C4-2B (cell line): ENCODE data around the gene DNAH17.

ENCODE experiments used
- H3K27ac ChIP-seq: fragments of 450-650 bp; 2 replicates; pipeline ENCODE4 v1.5.1; 2017
- ZFX ChIP-seq: fragments of 450-650 bp; IDR thresholded peaks from 2 replicates; pipeline ENCODE4 v1.6.1; 2017
- TF ChIP-seq, protein P1 (sequence below): fragments of 450-650 bp; conservative IDR thresholded peaks from 2 replicates; pipeline ENCODE4 v1.5.1; 2017; ENCODE audit warnings: mild to moderate bottlenecking

The DNAH17 gene

DNA sequence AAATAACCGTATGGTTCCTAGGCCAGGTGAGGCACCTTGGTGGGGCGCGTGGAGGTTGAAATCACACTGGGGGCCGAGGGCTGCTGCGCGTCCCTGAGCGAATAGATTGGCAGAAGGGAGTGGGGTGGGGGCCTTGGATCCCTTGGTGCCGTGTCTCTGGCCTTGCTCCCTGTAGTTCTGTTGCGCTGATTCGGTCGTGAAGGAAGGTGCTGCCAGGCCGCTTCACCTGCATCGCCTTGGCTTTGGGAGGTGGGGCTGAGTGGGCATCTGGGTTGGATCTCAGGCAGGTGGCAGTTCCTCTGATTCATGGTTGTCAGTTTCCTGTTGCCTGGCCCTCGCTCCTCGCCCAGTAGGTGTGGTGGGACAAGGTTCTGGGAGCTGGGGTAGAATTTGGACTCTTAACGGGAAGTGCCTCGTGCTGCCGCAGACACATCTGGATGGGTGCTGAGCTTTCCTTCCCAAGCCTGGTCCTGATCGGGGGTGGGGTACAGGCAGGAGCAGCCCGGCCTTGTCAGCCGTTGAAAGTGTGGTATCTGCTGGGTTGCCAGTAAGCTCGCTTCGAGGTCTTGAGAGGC is 168.6 kb downstream of the DNAH17 start:
- no peak overlapping the region for H3K27ac ChIP-seq
- TF ChIP-seq, protein P1, sequence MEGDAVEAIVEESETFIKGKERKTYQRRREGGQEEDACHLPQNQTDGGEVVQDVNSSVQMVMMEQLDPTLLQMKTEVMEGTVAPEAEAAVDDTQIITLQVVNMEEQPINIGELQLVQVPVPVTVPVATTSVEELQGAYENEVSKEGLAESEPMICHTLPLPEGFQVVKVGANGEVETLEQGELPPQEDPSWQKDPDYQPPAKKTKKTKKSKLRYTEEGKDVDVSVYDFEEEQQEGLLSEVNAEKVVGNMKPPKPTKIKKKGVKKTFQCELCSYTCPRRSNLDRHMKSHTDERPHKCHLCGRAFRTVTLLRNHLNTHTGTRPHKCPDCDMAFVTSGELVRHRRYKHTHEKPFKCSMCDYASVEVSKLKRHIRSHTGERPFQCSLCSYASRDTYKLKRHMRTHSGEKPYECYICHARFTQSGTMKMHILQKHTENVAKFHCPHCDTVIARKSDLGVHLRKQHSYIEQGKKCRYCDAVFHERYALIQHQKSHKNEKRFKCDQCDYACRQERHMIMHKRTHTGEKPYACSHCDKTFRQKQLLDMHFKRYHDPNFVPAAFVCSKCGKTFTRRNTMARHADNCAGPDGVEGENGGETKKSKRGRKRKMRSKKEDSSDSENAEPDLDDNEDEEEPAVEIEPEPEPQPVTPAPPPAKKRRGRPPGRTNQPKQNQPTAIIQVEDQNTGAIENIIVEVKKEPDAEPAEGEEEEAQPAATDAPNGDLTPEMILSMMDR: no peak
- TF ChIP-seq ZFX: no peak

DNA sequence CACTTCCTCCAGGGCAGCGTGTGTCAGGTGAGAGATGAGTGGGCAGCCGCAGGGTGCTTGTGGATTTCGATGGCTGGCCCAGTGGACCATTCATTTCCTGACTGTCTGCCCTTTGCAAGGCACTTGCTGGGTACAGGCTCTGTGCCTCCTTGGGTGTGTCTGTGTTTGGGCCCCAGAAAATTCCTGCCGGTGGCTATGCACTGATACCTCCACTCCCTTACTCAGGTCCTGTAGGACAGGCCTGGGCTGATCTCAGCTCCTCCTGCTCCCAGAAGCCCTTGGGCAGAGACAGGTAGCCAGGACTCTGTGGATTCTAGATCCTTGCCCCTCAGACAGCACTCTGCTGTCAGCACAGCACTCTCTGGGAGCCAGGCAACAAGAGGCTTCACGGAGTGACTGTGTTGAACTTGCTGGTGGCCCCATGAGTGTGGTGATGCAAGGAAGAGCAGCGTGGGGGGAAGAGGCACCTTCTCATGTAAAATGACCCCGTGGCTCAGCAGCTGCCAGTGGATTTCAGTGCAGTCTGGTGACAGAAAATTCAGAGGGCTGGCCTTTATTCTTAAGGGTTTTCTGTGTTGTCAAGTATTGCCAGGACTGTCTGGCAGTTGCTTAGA is 169.7 kb downstream of the DNAH17 start:
- H3K27ac ChIP-seq: no peak overlapping the region
- TF ChIP-seq ZFX: no peak
- TF ChIP-seq, protein P1: no peak

DNA sequence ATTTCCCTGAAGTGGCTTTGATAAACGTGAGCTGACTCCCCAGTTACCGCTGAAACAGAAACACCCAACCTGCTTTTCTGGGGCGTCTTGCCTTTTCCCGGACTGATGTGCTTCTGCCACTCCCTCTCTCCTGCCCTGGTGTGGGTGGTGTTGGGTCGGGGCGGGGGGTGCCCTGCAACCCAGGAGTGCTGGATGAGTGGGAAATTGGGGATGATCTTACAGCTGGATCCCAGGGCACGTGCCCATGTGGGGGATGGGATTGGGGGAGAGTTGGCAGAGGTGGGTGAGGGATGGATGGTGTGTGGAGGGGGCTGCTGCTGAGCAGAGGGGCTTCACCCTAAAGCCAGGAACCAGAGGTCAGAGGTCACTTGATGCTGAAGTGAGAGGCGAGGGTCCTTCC is 170.3 kb downstream of the DNAH17 start:
- TF ChIP-seq, protein P1: no peak
- TF ChIP-seq ZFX: no peak

DNA sequence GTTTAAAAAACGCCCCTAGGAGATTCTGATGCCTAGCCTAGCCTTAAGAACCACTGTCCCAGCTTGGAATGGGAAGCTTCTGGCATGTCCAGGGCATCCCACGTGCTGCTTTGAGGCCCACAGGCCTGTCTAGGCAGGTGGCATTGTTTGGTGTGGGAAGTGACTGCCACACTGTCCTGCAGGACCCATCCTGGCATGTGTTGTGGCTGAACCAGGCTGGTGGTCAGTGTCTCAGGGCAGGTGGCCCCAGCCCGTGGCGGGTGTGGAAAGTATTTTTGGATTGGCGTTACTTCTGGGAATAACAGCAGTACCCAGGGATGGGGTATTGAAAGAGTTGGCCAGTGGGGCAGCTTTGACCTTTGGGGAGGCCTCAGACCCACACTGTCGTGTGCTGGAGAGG is 170.8 kb downstream of the DNAH17 start:
- no peak for TF ChIP-seq ZFX
- TF ChIP-seq, protein P1: no peak
- no peak overlapping the region for H3K27ac ChIP-seq

More for the DNA sequence above, 170.3 kb downstream of the DNAH17 start:
- no peak overlapping the region for H3K27ac ChIP-seq

DNA sequence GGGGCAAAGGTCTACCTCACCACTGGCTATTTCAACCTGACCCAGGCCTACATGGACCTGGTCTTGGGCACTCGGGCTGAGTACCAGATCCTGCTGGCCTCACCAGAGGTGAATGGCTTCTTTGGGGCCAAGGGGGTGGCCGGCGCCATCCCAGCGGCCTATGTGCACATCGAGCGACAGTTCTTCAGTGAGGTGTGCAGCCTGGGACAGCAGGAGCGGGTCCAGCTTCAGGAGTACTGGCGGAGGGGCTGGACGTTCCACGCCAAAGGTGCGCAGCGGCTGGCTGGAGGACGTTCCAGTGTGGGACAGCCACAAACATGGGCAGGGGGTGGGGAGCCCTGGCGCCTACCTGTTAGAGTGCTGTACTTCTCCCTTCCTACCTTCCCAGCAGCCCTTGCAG is 173.4 kb downstream of the DNAH17 start:
- H3K27ac ChIP-seq: no peak overlapping the region
- TF ChIP-seq, protein P1: no peak
- TF ChIP-seq ZFX: no peak

DNA sequence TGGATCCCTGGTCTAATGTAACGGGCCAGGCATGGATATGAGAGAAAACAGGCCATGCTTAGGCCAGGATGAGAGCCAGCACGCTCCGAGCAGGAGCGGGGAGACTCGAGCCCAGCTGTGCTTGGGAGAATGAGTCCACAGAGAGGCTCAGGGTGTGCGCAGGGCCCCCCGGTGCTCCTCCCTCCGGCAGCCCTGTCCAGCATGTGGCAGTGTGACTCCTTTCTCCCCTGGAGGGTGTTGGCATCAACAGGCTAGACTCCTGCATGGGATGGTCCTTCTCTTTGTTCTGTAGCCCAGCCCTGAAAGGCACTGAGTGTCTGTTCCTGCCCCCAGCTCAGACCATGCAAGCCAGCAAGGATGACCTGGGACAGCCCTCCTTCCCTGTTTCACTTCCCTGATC is 175.3 kb downstream of the DNAH17 start:
- TF ChIP-seq ZFX: no peak
- TF ChIP-seq, protein P1: no peak
- no peak overlapping the region for H3K27ac ChIP-seq

DNA sequence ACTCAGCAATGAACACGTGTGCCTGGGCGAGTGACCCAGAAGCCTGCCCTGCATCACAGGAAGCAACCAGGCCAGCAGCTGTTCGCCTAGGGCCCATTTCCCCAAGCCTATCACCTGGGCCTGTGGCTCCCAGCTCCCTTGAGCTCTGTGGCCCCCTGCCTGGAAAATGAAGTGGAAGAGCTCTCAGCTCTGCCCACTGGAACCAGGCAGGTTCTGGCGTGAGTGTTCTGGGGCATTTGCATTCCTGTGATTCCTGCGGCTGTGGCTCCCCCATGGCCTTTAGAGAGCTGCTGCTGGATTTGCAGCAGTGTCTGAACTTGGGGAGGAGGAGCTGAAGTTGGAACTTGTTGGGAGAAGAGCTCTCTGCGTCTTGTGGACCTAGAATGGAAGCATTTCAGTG is 175.9 kb downstream of the DNAH17 start:
- H3K27ac ChIP-seq: no peak overlapping the region
- TF ChIP-seq, protein P1: no peak
- TF ChIP-seq ZFX: no peak
